ENCODE measurements around the gene MGLL.

Gene MGLL

GRCh38 chr3:127835993-127836882 is 13.9 kb upstream of the MGLL start:
- ATAC-seq (no peak), DNase-seq (no peak)

GRCh38 chr3:127834771-127835170 is 12.5 kb upstream of the MGLL start:
- no peak for ATAC-seq
- no peak for DNase-seq

GRCh38 chr3:127833281-127834032 is 11.1 kb upstream of the MGLL start:
- DNase-seq (no peak), ATAC-seq (no peak)

GRCh38 chr3:127831723-127832172 is 9.4 kb upstream of the MGLL start:
- no peak for ATAC-seq
- peak; percentile 53 for DNase-seq

- ATAC-seq (no peak), DNase-seq (no peak)
Observed at GRCh38 chr3:127829537-127829936, 7.2 kb upstream of the MGLL start.

- DNase-seq (no peak), ATAC-seq (no peak)
Observed at GRCh38 chr3:127827808-127828207, 5.5 kb upstream of the MGLL start.

GRCh38 chr3:127825756-127826155 is 3.4 kb upstream of the MGLL start:
- ATAC-seq (no peak), DNase-seq (no peak)

- DNase-seq (no peak), ATAC-seq (no peak)
Observed at GRCh38 chr3:127824151-127824825, 2.0 kb upstream of the MGLL start.

GRCh38 chr3:127823426-127823857 is 1.1 kb upstream of the MGLL start:
- ATAC-seq (peak; percentile 17), DNase-seq (no peak)

GRCh38 chr3:127822682-127823425 is 539 bp upstream of the MGLL start:
- ATAC-seq, result peak; percentile 40
- peak; percentile 24 for DNase-seq

- ATAC-seq, result no peak
- DNase-seq, result no peak
Observed at GRCh38 chr3:127821394-127821793, 921 bp downstream of the MGLL start.

- ATAC-seq (no peak), DNase-seq (no peak)
Observed at GRCh38 chr3:127820826-127821313, 1.4 kb downstream of the MGLL start.

- no peak for DNase-seq
- no peak for ATAC-seq
Observed at GRCh38 chr3:127820221-127820825, 2.0 kb downstream of the MGLL start.

- no peak for DNase-seq
- ATAC-seq, result no peak
Observed at GRCh38 chr3:127819656-127820055, 2.7 kb downstream of the MGLL start.

GRCh38 chr3:127819086-127819485 is 3.2 kb downstream of the MGLL start:
- no peak for ATAC-seq

GRCh38 chr3:127817406-127817841 is 4.9 kb downstream of the MGLL start:
- ATAC-seq (no peak), DNase-seq (no peak)

More at GRCh38 chr3:127819086-127819485, 3.2 kb downstream of the MGLL start:
- no peak for DNase-seq

GRCh38 chr3:127816783-127817405 is 5.4 kb downstream of the MGLL start:
- no peak for ATAC-seq
- DNase-seq, result no peak

- no peak for DNase-seq
- no peak for ATAC-seq
Observed at GRCh38 chr3:127815641-127816605, 6.4 kb downstream of the MGLL start.

- DNase-seq (no peak), ATAC-seq (no peak)
Observed at GRCh38 chr3:127815001-127815400, 7.3 kb downstream of the MGLL start.

All from stimulated activated naive CD8-positive, alpha-beta T cell treated with anti-CD3 and anti-CD28 coated beads, Interleukin-15, Interleukin-2, amounts not matched to agents 100 U/mL and 50 U/mL, for 24 hours (primary cell).